ENCODE data around the gene NTRK3. TPM values are rescaled to one million over a fixed set of nuclear protein-coding genes. Genes with fewer than 3 reads are reported as not detected.

NTRK3 gene
- total RNA-seq, 1 experiment from 2014 or later, result not detected

GRCh38 chr15:87851497-87851896 is 405.0 kb downstream of the NTRK3 start:
- H3K27ac Mint-ChIP-seq (ENCODE audit: low read depth, unreplicated experiment), result no peak overlapping the region
- peaks cover 7% of the 10 kb centered on the region for H3K9me3 Mint-ChIP-seq (ENCODE audit: unreplicated experiment)
- no peaks in the 10 kb centered on the region for H3K4me1 Mint-ChIP-seq (ENCODE audit: insufficient read depth, unreplicated experiment)
- ChIA-PET CTCF (no interaction called here), POLR2A (no interaction called here)
- intact Hi-C loops (cut with micrococcal nuclease), result no loop called here
- H3K4me3 Mint-ChIP-seq (ENCODE audit: unreplicated experiment), result no peak overlapping the region
- no peak for DNase-seq (ENCODE audit: unreplicated experiment)
- no peaks in the 10 kb centered on the region for H3K27me3 Mint-ChIP-seq (ENCODE audit: insufficient read depth, unreplicated experiment)
- TF ChIP-seq, protein P1, sequence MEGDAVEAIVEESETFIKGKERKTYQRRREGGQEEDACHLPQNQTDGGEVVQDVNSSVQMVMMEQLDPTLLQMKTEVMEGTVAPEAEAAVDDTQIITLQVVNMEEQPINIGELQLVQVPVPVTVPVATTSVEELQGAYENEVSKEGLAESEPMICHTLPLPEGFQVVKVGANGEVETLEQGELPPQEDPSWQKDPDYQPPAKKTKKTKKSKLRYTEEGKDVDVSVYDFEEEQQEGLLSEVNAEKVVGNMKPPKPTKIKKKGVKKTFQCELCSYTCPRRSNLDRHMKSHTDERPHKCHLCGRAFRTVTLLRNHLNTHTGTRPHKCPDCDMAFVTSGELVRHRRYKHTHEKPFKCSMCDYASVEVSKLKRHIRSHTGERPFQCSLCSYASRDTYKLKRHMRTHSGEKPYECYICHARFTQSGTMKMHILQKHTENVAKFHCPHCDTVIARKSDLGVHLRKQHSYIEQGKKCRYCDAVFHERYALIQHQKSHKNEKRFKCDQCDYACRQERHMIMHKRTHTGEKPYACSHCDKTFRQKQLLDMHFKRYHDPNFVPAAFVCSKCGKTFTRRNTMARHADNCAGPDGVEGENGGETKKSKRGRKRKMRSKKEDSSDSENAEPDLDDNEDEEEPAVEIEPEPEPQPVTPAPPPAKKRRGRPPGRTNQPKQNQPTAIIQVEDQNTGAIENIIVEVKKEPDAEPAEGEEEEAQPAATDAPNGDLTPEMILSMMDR (IDR thresholded peaks at IDR 0.05; ENCODE audit: unreplicated experiment), result no peak
- BruUV-seq (replicated peaks), result no TSS peak
- no peaks in the 10 kb centered on the region for H3K36me3 Mint-ChIP-seq (ENCODE audit: insufficient read depth, unreplicated experiment)

- TF ChIP-seq, protein P1 (IDR thresholded peaks at IDR 0.05; ENCODE audit: unreplicated experiment), result no peak
- Mint-ChIP-seq H3K4me1 (ENCODE audit: insufficient read depth, unreplicated experiment) (no peaks in the 10 kb centered on the region), H3K27ac (ENCODE audit: low read depth, unreplicated experiment) (no peak overlapping the region), H3K4me3 (ENCODE audit: unreplicated experiment) (no peak overlapping the region), H3K9me3 (ENCODE audit: unreplicated experiment) (peaks cover 7% of the 10 kb centered on the region), H3K36me3 (ENCODE audit: insufficient read depth, unreplicated experiment) (no peaks in the 10 kb centered on the region), H3K27me3 (ENCODE audit: insufficient read depth, unreplicated experiment) (no peaks in the 10 kb centered on the region)
- intact Hi-C loops (cut with micrococcal nuclease), result no loop called here
- BruUV-seq (replicated peaks), result no TSS peak
- POLR2A ChIA-PET, result no interaction called here
- CTCF ChIA-PET, result no interaction called here
- DNase-seq (ENCODE audit: unreplicated experiment), result no peak
Measured at GRCh38 chr15:87850916-87851315, 405.6 kb downstream of the NTRK3 start.

GRCh38 chr15:87849181-87849580 is 407.4 kb downstream of the NTRK3 start:
- intact Hi-C loops (cut with micrococcal nuclease), result no loop called here
- no peak overlapping the region for H3K4me3 Mint-ChIP-seq (ENCODE audit: unreplicated experiment)
- ChIA-PET POLR2A (no interaction called here), CTCF (interaction anchor here (0.6 kb wide), 1 partner anchor 268 kb away, joined by 3 read pairs; no protein-coding TSS in a partner anchor)
- H3K27ac Mint-ChIP-seq (ENCODE audit: low read depth, unreplicated experiment), result no peak overlapping the region
- no TSS peak for BruUV-seq (replicated peaks)
- no peaks in the 10 kb centered on the region for H3K36me3 Mint-ChIP-seq (ENCODE audit: insufficient read depth, unreplicated experiment)
- TF ChIP-seq, protein P1 (IDR thresholded peaks at IDR 0.05; ENCODE audit: unreplicated experiment), result no peak
- H3K27me3 Mint-ChIP-seq (ENCODE audit: insufficient read depth, unreplicated experiment), result no peaks in the 10 kb centered on the region
- H3K9me3 Mint-ChIP-seq (ENCODE audit: unreplicated experiment), result peaks cover 8% of the 10 kb centered on the region
- DNase-seq (ENCODE audit: unreplicated experiment), result no peak
- no peaks in the 10 kb centered on the region for H3K4me1 Mint-ChIP-seq (ENCODE audit: insufficient read depth, unreplicated experiment)

GRCh38 chr15:87848012-87848411 is 408.5 kb downstream of the NTRK3 start:
- no TSS peak for BruUV-seq (replicated peaks)
- POLR2A ChIA-PET, result no interaction called here
- DNase-seq (ENCODE audit: unreplicated experiment), result no peak
- Mint-ChIP-seq H3K4me3 (ENCODE audit: unreplicated experiment) (no peak overlapping the region), H3K9me3 (ENCODE audit: unreplicated experiment) (peaks cover 8% of the 10 kb centered on the region), H3K27ac (ENCODE audit: low read depth, unreplicated experiment) (no peak overlapping the region), H3K4me1 (ENCODE audit: insufficient read depth, unreplicated experiment) (no peaks in the 10 kb centered on the region), H3K27me3 (ENCODE audit: insufficient read depth, unreplicated experiment) (no peaks in the 10 kb centered on the region), H3K36me3 (ENCODE audit: insufficient read depth, unreplicated experiment) (no peaks in the 10 kb centered on the region)
- TF ChIP-seq, protein P1 (IDR thresholded peaks at IDR 0.05; ENCODE audit: unreplicated experiment), result no peak
- intact Hi-C loops (cut with micrococcal nuclease), result no loop called here
- CTCF ChIA-PET, result no interaction called here

All from MCF 10A (cell line).